Vagina (tissue), 2 donors: Measurements from ENCODE around the gene RABGAP1L. TPM values are rescaled to one million over a fixed set of nuclear protein-coding genes. Genes with fewer than 3 reads are reported as not detected.

ENCODE experiments used
- DNase-seq, 2 donors: peaks; one replicate each; pipeline ENCODE4 v3.0.0-alpha.2; 2017; ENCODE audit errors: extremely low spot score in 2 of 2
- H3K27ac ChIP-seq: fragments of 200-600 bp; sonication (generic); one replicate; pipeline ENCODE4 v1.5.1; 2019
- H3K27me3 ChIP-seq: fragments of 200-600 bp; sonication (generic); one replicate; pipeline ENCODE4 v1.5.1; 2019
- H3K36me3 ChIP-seq, 2 donors: fragments of 200-600 bp; sonication (generic); one replicate each; pipeline ENCODE4 v1.5.1; 2017 to 2019
- H3K4me1 ChIP-seq: fragments of 200-600 bp; sonication (generic); one replicate; pipeline ENCODE4 v1.5.1; 2019
- H3K4me3 ChIP-seq, 2 donors: fragments of 200-600 bp; sonication (generic); 1 replicate in 1 of 2; 2 replicates in 1 of 2; pipeline ENCODE4 v1.5.1; 2016 to 2019
- H3K9me3 ChIP-seq: fragments of 200-600 bp; sonication (generic); one replicate; pipeline ENCODE4 v1.5.1; 2019
- POLR2A ChIP-seq, 2 donors: fragments of 450-650 bp; IDR thresholded peaks; one replicate each; pipeline ENCODE4 v1.6.1; 2017; ENCODE audit warnings: antibody characterized with exemption in 2 of 2, mild to moderate bottlenecking in 2 of 2, moderate library complexity in 2 of 2
- POLR2AphosphoS5 ChIP-seq, 2 donors: sonication (generic); formaldehyde crosslinking; IDR thresholded peaks; one replicate each; pipeline ENCODE4 v1.9.0; 2017; ENCODE audit warnings: antibody characterized with exemption in 2 of 2, mild to moderate bottlenecking in 2 of 2, low read depth in 1 of 2; ENCODE audit not compliant: insufficient read depth in 1 of 2
- intact Hi-C: fragments of 100-400 bp; cut with DNase I; formaldehyde crosslinking; loops from one replicate; pipeline ENCODE4 v1.15.1; 2023
- total RNA-seq: library from RNA; depleted of rRNA; stranded (reverse); fragments of >200 nt; gene quantifications from one replicate; pipeline ENCODE4 v1.2.3, GENCODE V29; 2016
- TF ChIP-seq, protein P1 (sequence below), 3 experiments: fragments of 450-650 bp in 2 of 3; fragments of 200-600 bp in 1 of 3; sonication (generic) in 1 of 3; IDR thresholded peaks; one replicate each; pipeline ENCODE4 v1.5.1; 2017 to 2019; ENCODE audit warnings: antibody characterized with exemption in 3 of 3, mild to moderate bottlenecking in 2 of 3, moderate library complexity in 2 of 3

Gene RABGAP1L
- total RNA-seq, 1 donor from 2014 or later = 40.0 TPM

DNA sequence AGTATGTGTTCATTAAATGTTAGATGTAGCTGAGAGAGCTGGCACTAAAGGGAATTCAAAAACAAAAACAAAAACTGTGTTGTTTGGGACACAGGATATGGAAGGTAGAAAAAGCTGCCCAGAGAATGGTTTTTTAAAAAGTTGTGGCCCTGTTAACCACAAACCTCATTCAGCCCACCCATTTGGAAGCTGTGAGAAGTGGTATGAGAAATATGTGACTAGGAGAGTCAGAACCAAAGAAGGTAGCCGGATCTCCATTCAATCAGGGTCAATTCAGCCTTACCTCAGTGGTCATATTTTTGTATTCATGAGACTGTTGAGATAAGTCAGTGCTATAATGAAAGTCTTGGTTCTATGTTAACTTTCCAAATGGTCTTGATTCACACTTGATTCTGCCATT lies 810.7 kb downstream of the RABGAP1L start:
- DNase-seq = no peak
- H3K4me1 ChIP-seq = peaks cover 33% of the 10 kb centered on the region
- intact Hi-C loops = no loop called here

DNA sequence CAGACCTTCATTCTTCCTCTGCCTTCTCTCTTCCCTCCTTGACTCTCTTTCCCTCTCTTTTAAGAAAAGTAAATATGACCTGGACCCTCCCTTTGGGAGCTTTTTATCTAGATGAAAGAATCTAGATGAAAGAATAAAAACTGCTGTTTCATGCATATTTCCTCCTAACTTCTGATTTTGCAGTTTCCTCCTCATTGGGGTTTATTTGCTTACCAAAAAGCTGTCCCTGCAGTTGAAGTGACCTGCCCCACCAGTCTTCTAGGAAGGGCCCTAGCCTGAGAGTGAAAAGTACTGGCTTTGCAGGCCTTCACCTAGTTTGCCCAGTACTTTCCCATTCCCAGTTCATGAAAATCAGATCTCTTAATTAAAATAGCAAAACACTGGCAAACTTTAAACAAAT lies 812.1 kb downstream of the RABGAP1L start:
- no peak for DNase-seq
- H3K27ac ChIP-seq = no peak overlapping the region
- intact Hi-C loops = no loop called here
- H3K4me1 ChIP-seq = peaks cover 21% of the 10 kb centered on the region
- no peaks in the 10 kb centered on the region for H3K9me3 ChIP-seq
- TF ChIP-seq POLR2AphosphoS5 (IDR thresholded peaks at IDR 0.05; ENCODE audit: insufficient read depth in 1 of 2, low read depth in 1 of 2) = no peak
- TF ChIP-seq, protein P1, sequence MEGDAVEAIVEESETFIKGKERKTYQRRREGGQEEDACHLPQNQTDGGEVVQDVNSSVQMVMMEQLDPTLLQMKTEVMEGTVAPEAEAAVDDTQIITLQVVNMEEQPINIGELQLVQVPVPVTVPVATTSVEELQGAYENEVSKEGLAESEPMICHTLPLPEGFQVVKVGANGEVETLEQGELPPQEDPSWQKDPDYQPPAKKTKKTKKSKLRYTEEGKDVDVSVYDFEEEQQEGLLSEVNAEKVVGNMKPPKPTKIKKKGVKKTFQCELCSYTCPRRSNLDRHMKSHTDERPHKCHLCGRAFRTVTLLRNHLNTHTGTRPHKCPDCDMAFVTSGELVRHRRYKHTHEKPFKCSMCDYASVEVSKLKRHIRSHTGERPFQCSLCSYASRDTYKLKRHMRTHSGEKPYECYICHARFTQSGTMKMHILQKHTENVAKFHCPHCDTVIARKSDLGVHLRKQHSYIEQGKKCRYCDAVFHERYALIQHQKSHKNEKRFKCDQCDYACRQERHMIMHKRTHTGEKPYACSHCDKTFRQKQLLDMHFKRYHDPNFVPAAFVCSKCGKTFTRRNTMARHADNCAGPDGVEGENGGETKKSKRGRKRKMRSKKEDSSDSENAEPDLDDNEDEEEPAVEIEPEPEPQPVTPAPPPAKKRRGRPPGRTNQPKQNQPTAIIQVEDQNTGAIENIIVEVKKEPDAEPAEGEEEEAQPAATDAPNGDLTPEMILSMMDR (IDR thresholded peaks at IDR 0.05) = no peak
- no peak for TF ChIP-seq POLR2A (IDR thresholded peaks at IDR 0.05)
- no peaks in the 10 kb centered on the region for H3K36me3 ChIP-seq
- H3K27me3 ChIP-seq = no peaks in the 10 kb centered on the region
- H3K4me3 ChIP-seq = no peak overlapping the region

More for the DNA sequence above, 810.7 kb downstream of the RABGAP1L start:
- Histone ChIP-seq H3K27me3 (no peaks in the 10 kb centered on the region), H3K27ac (no peak overlapping the region), H3K36me3 (no peaks in the 10 kb centered on the region), H3K9me3 (no peaks in the 10 kb centered on the region), H3K4me3 (no peak overlapping the region)
- TF ChIP-seq POLR2A (IDR thresholded peaks at IDR 0.05) (no peak), POLR2AphosphoS5 (IDR thresholded peaks at IDR 0.05; ENCODE audit: insufficient read depth in 1 of 2, low read depth in 1 of 2) (no peak)
- TF ChIP-seq, protein P1 (IDR thresholded peaks at IDR 0.05) = no peak

DNA sequence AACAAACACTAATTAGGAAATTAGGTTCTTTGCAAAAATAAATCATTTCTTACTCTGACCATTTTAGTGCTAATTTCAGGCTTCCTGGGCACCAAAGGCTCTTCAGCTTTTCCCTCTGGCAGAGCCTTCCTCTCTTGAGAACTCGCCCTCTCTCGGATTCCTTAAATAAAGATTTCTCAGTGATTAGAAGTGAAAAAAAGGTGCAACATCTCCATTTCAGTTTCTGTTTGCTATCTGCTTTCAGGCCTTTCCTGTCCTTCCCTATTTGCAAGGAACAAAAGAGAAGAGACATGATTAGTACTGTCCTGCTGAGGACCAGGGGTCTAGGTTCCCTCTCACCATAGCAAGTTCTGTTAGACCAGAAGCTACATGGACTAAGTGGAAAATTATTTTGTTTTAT lies 812.6 kb downstream of the RABGAP1L start:
- TF ChIP-seq POLR2A (IDR thresholded peaks at IDR 0.05) (no peak), POLR2AphosphoS5 (IDR thresholded peaks at IDR 0.05; ENCODE audit: insufficient read depth in 1 of 2, low read depth in 1 of 2) (no peak)
- TF ChIP-seq, protein P1 (IDR thresholded peaks at IDR 0.05) = no peak
- Histone ChIP-seq H3K4me1 (peaks cover 20% of the 10 kb centered on the region), H3K27me3 (no peaks in the 10 kb centered on the region), H3K27ac (no peak overlapping the region), H3K9me3 (no peaks in the 10 kb centered on the region), H3K36me3 (no peaks in the 10 kb centered on the region), H3K4me3 (no peak overlapping the region)
- no peak for DNase-seq
- intact Hi-C loops = no loop called here

DNA sequence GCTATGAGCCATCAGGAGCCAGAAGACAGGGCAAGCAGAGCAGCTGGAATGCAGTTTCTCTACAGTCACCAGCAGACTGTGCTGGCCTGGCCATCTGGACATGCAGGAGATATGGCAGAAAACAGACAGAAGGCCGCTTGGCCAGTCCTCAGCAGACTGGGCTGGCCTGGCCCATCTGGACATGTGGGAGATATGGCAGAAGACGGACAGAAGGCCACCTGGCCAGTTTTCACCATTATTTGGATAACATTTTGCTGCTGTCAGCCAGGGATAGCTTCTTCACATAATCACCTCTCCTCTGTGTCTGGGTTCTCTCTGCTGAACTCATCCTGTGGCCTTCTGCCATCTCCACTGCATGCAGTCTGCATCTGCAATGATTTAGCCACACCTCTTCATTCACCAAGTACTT lies 815.4 kb downstream of the RABGAP1L start:
- intact Hi-C loops = no loop called here

DNA sequence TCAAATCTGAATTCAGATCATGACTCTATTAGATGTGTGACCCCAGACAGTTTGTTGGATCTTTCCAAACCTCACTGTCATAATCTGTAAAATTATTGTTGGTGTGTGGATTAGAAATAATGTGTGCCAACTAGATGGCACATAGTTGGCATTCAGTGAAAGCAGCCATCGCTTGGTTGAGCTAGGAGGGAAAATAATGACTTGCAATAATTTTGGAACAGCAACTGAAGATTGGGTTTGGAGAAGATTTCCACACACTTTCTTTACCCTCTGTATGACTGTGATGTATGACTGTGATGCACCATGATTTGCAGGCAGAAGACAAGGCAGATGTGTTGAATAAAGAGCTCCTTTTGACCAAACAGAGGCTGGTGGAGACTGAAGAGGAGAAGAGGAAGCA lies 816.4 kb downstream of the RABGAP1L start:
- Histone ChIP-seq H3K27ac (no peak overlapping the region), H3K9me3 (no peaks in the 10 kb centered on the region), H3K4me3 (no peak overlapping the region), H3K4me1 (peaks cover 6% of the 10 kb centered on the region), H3K27me3 (no peaks in the 10 kb centered on the region), H3K36me3 (peaks cover 0 to 18% of the 10 kb centered on the region in 2 donors)
- DNase-seq = no peak
- TF ChIP-seq POLR2AphosphoS5 (IDR thresholded peaks at IDR 0.05; ENCODE audit: insufficient read depth in 1 of 2, low read depth in 1 of 2) (no peak), POLR2A (IDR thresholded peaks at IDR 0.05) (no peak)
- TF ChIP-seq, protein P1 (IDR thresholded peaks at IDR 0.05) = no peak
- intact Hi-C loops = no loop called here

More for the DNA sequence above, 815.4 kb downstream of the RABGAP1L start:
- Histone ChIP-seq H3K4me1 (peaks cover 6% of the 10 kb centered on the region), H3K27ac (no peak overlapping the region), H3K36me3 (peaks cover 0 to 12% of the 10 kb centered on the region in 2 donors), H3K9me3 (no peaks in the 10 kb centered on the region), H3K27me3 (no peaks in the 10 kb centered on the region), H3K4me3 (no peak overlapping the region)
- TF ChIP-seq POLR2AphosphoS5 (IDR thresholded peaks at IDR 0.05; ENCODE audit: insufficient read depth in 1 of 2, low read depth in 1 of 2) = no peak
- TF ChIP-seq, protein P1 (IDR thresholded peaks at IDR 0.05) = no peak
- no peak for TF ChIP-seq POLR2A (IDR thresholded peaks at IDR 0.05)
- no peak for DNase-seq
